ENCODE data around the gene GRSF1.
"Not testable (repeated sequence)": the region's sequence is repeated elsewhere in the genome, so short reads cannot be mapped to it uniquely, and the experiment has no call there.

The GRSF1 gene

GRCh38 chr4:70815370-70815769 is 24.3 kb downstream of the GRSF1 start:
- Mint-ChIP-seq H3K9me3 (no peaks in the 10 kb centered on the region), H3K4me3 (no peak overlapping the region), H3K4me1 (ENCODE audit: low read depth) (peaks cover 11% of the 10 kb centered on the region), H3K27me3 (no peaks in the 10 kb centered on the region), H3K27ac (no peak overlapping the region), H3K36me3 (ENCODE audit: low read depth) (peaks cover 23% of the 10 kb centered on the region)

DNA sequence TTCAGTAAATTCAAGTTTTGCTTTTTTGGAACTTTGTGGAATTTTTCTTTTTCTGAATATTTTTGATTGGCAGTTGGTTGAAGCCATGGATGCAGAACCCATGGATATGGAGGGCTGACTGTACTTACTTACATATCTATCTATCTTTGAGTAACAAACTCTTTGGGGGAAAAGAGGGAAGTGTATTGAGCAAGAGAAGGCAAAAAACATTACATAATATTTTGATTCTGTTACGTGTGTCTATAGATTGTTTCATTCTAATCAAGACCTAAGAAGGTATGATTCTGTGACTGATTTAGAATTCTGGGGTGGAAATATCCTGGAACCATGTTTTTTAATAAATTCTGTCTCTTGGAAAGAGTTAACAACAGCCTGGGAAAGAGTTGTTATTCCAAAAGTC is 31.5 kb downstream of the GRSF1 start:
- Mint-ChIP-seq H3K27ac (no peak overlapping the region), H3K4me3 (no peak overlapping the region), H3K36me3 (ENCODE audit: low read depth) (no peaks in the 10 kb centered on the region), H3K27me3 (no peaks in the 10 kb centered on the region), H3K4me1 (ENCODE audit: low read depth) (peaks cover under 1% of the 10 kb centered on the region), H3K9me3 (no peaks in the 10 kb centered on the region)

- H3K27me3 Mint-ChIP-seq = no peaks in the 10 kb centered on the region
- H3K4me3 Mint-ChIP-seq = no peak overlapping the region
- peaks cover 21% of the 10 kb centered on the region for H3K4me1 Mint-ChIP-seq (ENCODE audit: low read depth)
- H3K36me3 Mint-ChIP-seq (ENCODE audit: low read depth) = no peaks in the 10 kb centered on the region
- H3K27ac Mint-ChIP-seq = no peak overlapping the region
- no peaks in the 10 kb centered on the region for H3K9me3 Mint-ChIP-seq
Measured at GRCh38 chr4:70802928-70803580, 36.6 kb downstream of the GRSF1 start.

DNA sequence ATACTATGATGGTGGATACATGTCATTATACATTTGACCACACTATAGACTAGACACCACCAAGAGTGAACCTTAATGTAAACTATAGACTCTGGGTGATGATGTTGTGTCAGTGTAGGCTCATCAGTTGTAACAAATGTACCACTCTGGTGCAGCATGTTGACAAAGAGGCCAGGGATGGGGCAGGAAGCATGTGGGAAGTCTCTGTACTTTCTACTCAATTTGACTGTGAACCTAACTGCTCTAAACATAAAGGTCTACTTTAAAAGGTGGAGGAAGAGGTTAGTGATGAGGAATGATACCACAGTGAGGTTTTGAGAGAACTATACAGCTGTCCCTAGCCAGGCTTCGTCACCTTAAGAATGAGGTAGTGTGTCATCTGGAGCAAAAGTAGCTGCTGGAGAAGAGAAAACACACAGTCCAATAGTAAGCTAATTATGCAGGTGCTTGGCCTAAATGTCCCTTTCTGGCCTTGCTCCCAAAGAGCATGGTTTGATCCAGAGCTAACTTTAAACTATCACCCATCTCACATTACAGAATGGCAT is 38.4 kb downstream of the GRSF1 start:
- H3K4me3 Mint-ChIP-seq = no peak overlapping the region
- H3K9me3 Mint-ChIP-seq = no peaks in the 10 kb centered on the region
- H3K4me1 Mint-ChIP-seq (ENCODE audit: low read depth) = peaks cover 21% of the 10 kb centered on the region
- no peaks in the 10 kb centered on the region for H3K27me3 Mint-ChIP-seq
- H3K27ac Mint-ChIP-seq = no peak overlapping the region
- H3K36me3 Mint-ChIP-seq (ENCODE audit: low read depth) = peaks cover 6% of the 10 kb centered on the region

- H3K9me3 Mint-ChIP-seq = no peaks in the 10 kb centered on the region
- H3K27ac Mint-ChIP-seq = no peak overlapping the region
- H3K36me3 Mint-ChIP-seq (ENCODE audit: low read depth) = peaks cover 29% of the 10 kb centered on the region
- H3K4me1 Mint-ChIP-seq (ENCODE audit: low read depth) = no peaks in the 10 kb centered on the region
- H3K4me3 Mint-ChIP-seq = no peak overlapping the region
- no peaks in the 10 kb centered on the region for H3K27me3 Mint-ChIP-seq
Measured at GRCh38 chr4:70793626-70794025, 46.1 kb downstream of the GRSF1 start.

- no peak overlapping the region for H3K27ac Mint-ChIP-seq
- H3K9me3 Mint-ChIP-seq = no peaks in the 10 kb centered on the region
- H3K4me3 Mint-ChIP-seq = no peak overlapping the region
- H3K36me3 Mint-ChIP-seq (ENCODE audit: low read depth) = peaks cover 27% of the 10 kb centered on the region
- H3K4me1 Mint-ChIP-seq (ENCODE audit: low read depth) = no peaks in the 10 kb centered on the region
- no peaks in the 10 kb centered on the region for H3K27me3 Mint-ChIP-seq
Measured at GRCh38 chr4:70788733-70789132, 51.0 kb downstream of the GRSF1 start.

DNA sequence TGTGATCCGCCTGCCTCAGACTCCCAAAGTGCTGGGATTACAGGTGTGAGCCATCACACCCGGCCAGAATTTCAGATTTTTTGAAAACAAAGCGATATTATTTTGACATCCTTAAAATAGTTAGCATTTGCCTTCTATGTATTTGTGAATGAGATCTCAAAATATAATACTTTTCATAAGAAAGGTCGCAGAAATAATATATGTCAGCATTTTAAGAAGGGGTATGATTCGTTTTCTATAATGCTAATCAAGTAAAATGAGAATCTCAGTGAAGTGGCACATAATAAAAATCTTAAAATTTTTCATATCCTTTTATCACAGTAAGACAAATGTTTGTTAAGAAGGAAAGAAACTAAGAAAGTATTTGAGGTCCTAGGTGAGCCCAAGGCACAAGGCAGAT is 52.2 kb downstream of the GRSF1 start:
- Mint-ChIP-seq H3K4me1 (ENCODE audit: low read depth) (no peaks in the 10 kb centered on the region), H3K36me3 (ENCODE audit: low read depth) (peaks cover 22% of the 10 kb centered on the region), H3K4me3 (no peak overlapping the region), H3K27ac (no peak overlapping the region), H3K9me3 (no peaks in the 10 kb centered on the region), H3K27me3 (no peaks in the 10 kb centered on the region)

- Mint-ChIP-seq H3K36me3 (ENCODE audit: low read depth) (peaks cover 13% of the 10 kb centered on the region), H3K27ac (no peak overlapping the region), H3K9me3 (no peaks in the 10 kb centered on the region), H3K27me3 (no peaks in the 10 kb centered on the region), H3K4me3 (no peak overlapping the region), H3K4me1 (ENCODE audit: low read depth) (no peaks in the 10 kb centered on the region)
Measured at GRCh38 chr4:70783096-70783495, 56.6 kb downstream of the GRSF1 start.

- H3K27ac Mint-ChIP-seq = no peak overlapping the region
- H3K4me3 Mint-ChIP-seq = no peak overlapping the region
- no peaks in the 10 kb centered on the region for H3K27me3 Mint-ChIP-seq
- H3K9me3 Mint-ChIP-seq = no peaks in the 10 kb centered on the region
- no peaks in the 10 kb centered on the region for H3K4me1 Mint-ChIP-seq (ENCODE audit: low read depth)
- peaks cover 10% of the 10 kb centered on the region for H3K36me3 Mint-ChIP-seq (ENCODE audit: low read depth)
Measured at GRCh38 chr4:70778888-70779422, 60.7 kb downstream of the GRSF1 start.

DNA sequence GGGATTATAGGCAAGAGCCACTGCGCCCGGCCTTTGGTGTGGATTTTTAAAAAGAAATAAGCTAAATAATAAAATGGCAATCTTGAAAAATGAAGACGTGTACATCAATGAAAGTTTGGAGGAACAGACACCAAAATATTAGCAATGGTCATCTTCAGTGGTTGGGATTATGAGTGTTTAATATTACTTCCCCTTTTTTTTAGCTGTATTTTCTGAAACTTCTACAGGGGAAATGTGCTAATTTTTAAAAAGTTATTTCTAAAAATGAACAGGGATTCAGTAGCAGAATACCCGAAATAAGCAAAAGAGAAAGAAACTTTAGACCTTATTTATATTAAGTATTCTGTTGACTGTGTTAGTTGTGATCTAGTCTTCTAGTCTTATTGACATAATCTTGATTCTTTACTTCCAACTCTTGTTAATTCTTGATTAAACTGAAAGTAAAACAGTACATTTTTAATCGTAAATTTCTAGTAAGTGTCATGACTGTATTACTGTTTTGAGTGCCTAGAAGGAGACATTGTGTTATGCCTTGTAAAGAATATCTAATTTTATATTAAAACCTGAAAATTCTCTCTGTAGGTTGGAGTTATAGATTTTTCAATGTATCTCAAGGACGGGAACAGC is 66.6 kb downstream of the GRSF1 start:
- no peaks in the 10 kb centered on the region for H3K9me3 Mint-ChIP-seq
- no peak overlapping the region for H3K27ac Mint-ChIP-seq
- no peaks in the 10 kb centered on the region for H3K4me1 Mint-ChIP-seq (ENCODE audit: low read depth)
- peaks cover 9% of the 10 kb centered on the region for H3K36me3 Mint-ChIP-seq (ENCODE audit: low read depth)
- H3K27me3 Mint-ChIP-seq = no peaks in the 10 kb centered on the region
- no peak overlapping the region for H3K4me3 Mint-ChIP-seq

GRCh38 chr4:70769396-70769795 is 70.3 kb downstream of the GRSF1 start:
- H3K4me1 Mint-ChIP-seq (ENCODE audit: low read depth); H3K27me3 Mint-ChIP-seq; H3K27ac Mint-ChIP-seq; H3K9me3 Mint-ChIP-seq; H3K4me3 Mint-ChIP-seq: not testable (repeated sequence)
- H3K36me3 Mint-ChIP-seq (ENCODE audit: low read depth) = peaks cover 23% of the 10 kb centered on the region

GRCh38 chr4:70768301-70768948 is 71.3 kb downstream of the GRSF1 start:
- Mint-ChIP-seq H3K36me3 (ENCODE audit: low read depth) (peaks cover 32% of the 10 kb centered on the region), H3K27ac (no peak overlapping the region), H3K4me1 (ENCODE audit: low read depth) (no peaks in the 10 kb centered on the region), H3K27me3 (no peaks in the 10 kb centered on the region), H3K9me3 (no peaks in the 10 kb centered on the region), H3K4me3 (no peak overlapping the region)

All from stimulated activated naive CD8-positive, alpha-beta T cell treated with anti-CD3 and anti-CD28 coated beads, Interleukin-15, Interleukin-2, amounts not matched to agents 100 ng/mL and 50 ng/mL, for 24 hours (primary cell).